ENCODE results near the gene C9.
"Not testable (repeated sequence)": the region's sequence is repeated elsewhere in the genome, so short reads cannot be mapped to it uniquely, and the experiment has no call there.

GRCh38 chr5:39272869-39273231, 91.4 kb downstream of the C9 start:
- TF ChIP-seq CTCF, POLR2A (IDR thresholded peaks at IDR 0.05): not testable (repeated sequence)

All from heart left ventricle (tissue), 13 donors.